HEK293 (cell line): ENCODE measurements around the gene MS4A18.

Experiments used
- CTCF ChIA-PET: fragments of 350-600 bp; formaldehyde crosslinking; extraction: SDS; loops from one replicate; lab custom pipeline; 2021; ENCODE audit warnings: antibody characterized with exemption; lab: Yijun Ruan, JAX
- POLR2A ChIA-PET: fragments of 300-600 bp; formaldehyde crosslinking; extraction: SDS; loops from one replicate; lab custom pipeline; 2020; ENCODE audit warnings: antibody characterized with exemption, inconsistent platforms; lab: Yijun Ruan, JAX
- H3K27ac ChIP-seq: fragments of 200-500 bp; sonication (Bioruptor generic); 2 replicates; pipeline ENCODE4 v1.5.1; 2014; ENCODE audit warnings: low read depth, low read length, control low read depth, inconsistent platforms; ENCODE audit errors: extremely low read depth
- H3K36me3 ChIP-seq, 2 experiments: fragments of 200-500 bp in 1 of 2; sonication (Bioruptor generic) in 1 of 2; 1 replicate in 1 of 2; 2 replicates in 1 of 2; pipeline ENCODE4 v1.5.1; 2014 to 2017; ENCODE audit warnings: inconsistent platforms in 2 of 2, low read length in 2 of 2; ENCODE audit not compliant: control insufficient read depth in 2 of 2, insufficient read depth in 1 of 2
- H3K4me1 ChIP-seq: fragments of 200-500 bp; sonication (Bioruptor generic); 2 replicates; pipeline ENCODE4 v1.5.1; 2014; ENCODE audit warnings: mild to moderate bottlenecking, low read length, inconsistent platforms; ENCODE audit not compliant: control insufficient read depth, insufficient read depth
- H3K4me3 ChIP-seq: 2 replicates; pipeline ENCODE4 v1.5.1; 2011; ENCODE audit warnings: low read depth, mild to moderate bottlenecking, control low read depth, low read length, moderate library complexity
- H3K9me3 ChIP-seq: fragments of 200-500 bp; sonication (Bioruptor generic); 2 replicates; pipeline ENCODE4 v1.5.1; 2014; ENCODE audit warnings: low read depth, low read length, inconsistent platforms; ENCODE audit not compliant: control insufficient read depth, insufficient read depth
- ELK4 ChIP-seq: IDR thresholded peaks from 2 replicates; pipeline ENCODE4 v1.6.1; 2011; ENCODE audit warnings: mild to moderate bottlenecking, low read depth, low read length, borderline replicate concordance
- HOXA7 ChIP-seq: sonication (generic); formaldehyde crosslinking; IDR thresholded peaks from 2 replicates; pipeline ENCODE4 v1.8.1; 2022; ENCODE audit warnings: missing genetic modification reagents, borderline replicate concordance
- HOXC10 ChIP-seq: sonication (generic); formaldehyde crosslinking; IDR thresholded peaks from 2 replicates; pipeline ENCODE4 v1.8.1; 2023; ENCODE audit warnings: mild to moderate bottlenecking, missing genetic modification reagents
- PATZ1 ChIP-seq: fragments of 450-650 bp; formaldehyde crosslinking; IDR thresholded peaks from 2 replicates; pipeline ENCODE4 v1.5.1; 2016; ENCODE audit warnings: missing biosample characterization, missing genetic modification characterization
- PRDM10 ChIP-seq: fragments of 450-650 bp; formaldehyde crosslinking; IDR thresholded peaks from 2 replicates; pipeline ENCODE4 v1.5.1; 2016; ENCODE audit warnings: missing biosample characterization, missing genetic modification characterization
- PRDM4 ChIP-seq: fragments of 450-650 bp; formaldehyde crosslinking; IDR thresholded peaks from 2 replicates; pipeline ENCODE4 v1.5.1; 2017; ENCODE audit warnings: missing biosample characterization, missing genetic modification characterization
- SCRT1 ChIP-seq: fragments of 450-650 bp; formaldehyde crosslinking; IDR thresholded peaks from 2 replicates; pipeline ENCODE4 v1.5.1; 2016; ENCODE audit warnings: missing biosample characterization, missing genetic modification characterization, borderline replicate concordance
- ZBTB49 ChIP-seq: fragments of 450-650 bp; formaldehyde crosslinking; IDR thresholded peaks from 2 replicates; pipeline ENCODE4 v1.5.1; 2016; ENCODE audit warnings: missing biosample characterization, missing genetic modification characterization, low read depth
- ZFP3 ChIP-seq: fragments of 450-650 bp; formaldehyde crosslinking; IDR thresholded peaks from 2 replicates; pipeline ENCODE4 v1.5.1; 2016; ENCODE audit warnings: low read depth, missing biosample characterization, missing genetic modification characterization
- ZFP41 ChIP-seq: fragments of 450-650 bp; formaldehyde crosslinking; IDR thresholded peaks from 2 replicates; pipeline ENCODE4 v1.5.1; 2016; ENCODE audit warnings: missing biosample characterization, missing genetic modification characterization, borderline replicate concordance
- ZNF138 ChIP-seq: fragments of 450-650 bp; formaldehyde crosslinking; IDR thresholded peaks from 2 replicates; pipeline ENCODE4 v1.5.1; 2016; ENCODE audit warnings: missing biosample characterization, missing genetic modification characterization, borderline replicate concordance
- ZNF202 ChIP-seq: fragments of 450-650 bp; formaldehyde crosslinking; IDR thresholded peaks from 2 replicates; pipeline ENCODE4 v1.5.1; 2016; ENCODE audit warnings: missing biosample characterization, missing genetic modification characterization, borderline replicate concordance
- ZNF24 ChIP-seq: fragments of 450-650 bp; formaldehyde crosslinking; IDR thresholded peaks from 2 replicates; pipeline ENCODE4 v1.5.1; 2016; ENCODE audit warnings: missing biosample characterization, missing genetic modification characterization
- ZNF596 ChIP-seq: fragments of 450-650 bp; IDR thresholded peaks from 2 replicates; pipeline ENCODE4 v1.5.0; 2018; ENCODE audit warnings: missing biosample characterization, mild to moderate bottlenecking, missing genetic modification characterization, moderate library complexity
- ZNF692 ChIP-seq: fragments of 450-650 bp; formaldehyde crosslinking; IDR thresholded peaks from 2 replicates; pipeline ENCODE4 v1.5.1; 2016; ENCODE audit warnings: missing biosample characterization, missing genetic modification characterization
- ZNF768 ChIP-seq: fragments of 450-650 bp; formaldehyde crosslinking; IDR thresholded peaks from 2 replicates; pipeline ENCODE4 v1.5.1; 2018; ENCODE audit warnings: missing biosample characterization, mild to moderate bottlenecking, missing genetic modification characterization
- ZNF837 ChIP-seq: fragments of 450-650 bp; formaldehyde crosslinking; IDR thresholded peaks from 2 replicates; pipeline ENCODE4 v1.5.1; 2016; ENCODE audit warnings: missing biosample characterization, missing genetic modification characterization
- ZSCAN5A ChIP-seq: fragments of 450-650 bp; formaldehyde crosslinking; IDR thresholded peaks from 2 replicates; pipeline ENCODE4 v1.5.1; 2016; ENCODE audit warnings: missing biosample characterization, missing genetic modification characterization

MS4A18 gene

GRCh38 chr11:60691661-60692060 lies 32.9 kb upstream of the MS4A18 start:
- CTCF ChIA-PET: no interaction called here

GRCh38 chr11:60699284-60699691 lies 25.2 kb upstream of the MS4A18 start, which contains the start of gene MS4A8:
MS4A8 (plus strand) TSS chr11:60699612; CDS start chr11:60700861, 1,249 bp downstream.
- peaks cover 5% of the 10 kb centered on the region; the same call in 1 of the 2 replicates for H3K4me1 ChIP-seq
- H3K9me3 ChIP-seq: no peaks in the 10 kb centered on the region
- H3K4me3 ChIP-seq: no peak within 1 kb of the TSS
- H3K27ac ChIP-seq: no peak within 1 kb of the TSS
- CTCF ChIA-PET: interaction anchor here (0.6 to 0.9 kb wide), 3 partner anchors 132 to 260 kb away, joined by 3 to 4 read pairs (median 3); no protein-coding TSS in a partner anchor
- H3K36me3 ChIP-seq: no peaks in the 10 kb centered on the region
- POLR2A ChIA-PET: no interaction called here
- TF ChIP-seq ZNF768 (tag by site-specific recombination) (no peak), PRDM10 (peak; percentile 31; the same call in 1 of the 2 replicates), ZFP3 (tag by site-specific recombination) (no peak), ZNF596 (no peak), ZNF138 (tag by site-specific recombination) (no peak), PRDM4 (tag by site-specific recombination) (peak; percentile 34; the same call in 1 of the 2 replicates), HOXC10 (CRISPR knock-in tag) (no peak), ZSCAN5A (tag by site-specific recombination) (no peak), ELK4 (no peak), ZNF24 (no peak), ZNF837 (no peak), ZBTB49 (no peak), ZNF202 (tag by site-specific recombination) (no peak), HOXA7 (CRISPR knock-in tag) (no peak), SCRT1 (tag by site-specific recombination) (no peak), PATZ1 (no peak)

More at GRCh38 chr11:60691661-60692060, 32.9 kb upstream of the MS4A18 start:
- TF ChIP-seq ZFP41 (no peak), ZNF692 (tag by site-specific recombination) (no peak)
- TF ChIP-seq, all 188 proteins: peak for 0
- no peak overlapping the region for H3K27ac ChIP-seq
- H3K4me3 ChIP-seq: no peak overlapping the region
- no peaks in the 10 kb centered on the region for H3K36me3 ChIP-seq
- POLR2A ChIA-PET: no interaction called here
- no peaks in the 10 kb centered on the region for H3K4me1 ChIP-seq
- H3K9me3 ChIP-seq: no peaks in the 10 kb centered on the region
